ES-I3 (cell line): ENCODE results near the gene P2RX7.
A peak's percentile ranks its signal among the peaks of the same experiment; 100 is the strongest.
"Not testable (repeated sequence)": the region's sequence is repeated elsewhere in the genome, so short reads cannot be mapped to it uniquely, and the experiment has no call there.

ENCODE experiments used
- H3K36me3 ChIP-seq: 2 replicates; pipeline ENCODE4 v1.6.1; 2013; ENCODE audit warnings: mild to moderate bottlenecking, low read length, control low read depth, moderate library complexity; ENCODE audit not compliant: insufficient read depth
- H3K4me1 ChIP-seq: 2 replicates; pipeline ENCODE4 v1.6.1; 2013; ENCODE audit warnings: mild to moderate bottlenecking, control low read depth, low read length; ENCODE audit not compliant: insufficient read depth
- H3K9ac ChIP-seq: 2 replicates; pipeline ENCODE4 v1.6.1; 2013; ENCODE audit warnings: low read depth, mild to moderate bottlenecking, low read length, moderate library complexity
- H3K9me3 ChIP-seq: 2 replicates; pipeline ENCODE4 v1.6.1; 2013; ENCODE audit warnings: mild to moderate bottlenecking, low read length, moderate library complexity; ENCODE audit not compliant: control insufficient read depth, insufficient read depth

The P2RX7 gene

GRCh38 chr12:121186826-121187225 lies 54.1 kb downstream of the P2RX7 start:
- H3K36me3 ChIP-seq, result no peaks in the 10 kb centered on the region
- H3K4me1 ChIP-seq, result 0 out of 2 replicates have a peak, but pooled peaks cover 3% of the 10 kb centered on the region
- no peak overlapping the region for H3K9ac ChIP-seq
- H3K9me3 ChIP-seq, result no peaks in the 10 kb centered on the region

- no peak overlapping the region for H3K9ac ChIP-seq
- 0 out of 2 replicates have a peak, but pooled peaks cover 3% of the 10 kb centered on the region for H3K4me1 ChIP-seq
- H3K36me3 ChIP-seq, result no peaks in the 10 kb centered on the region
- no peaks in the 10 kb centered on the region for H3K9me3 ChIP-seq
Measured at GRCh38 chr12:121187501-121187900, 54.8 kb downstream of the P2RX7 start.

- Histone ChIP-seq H3K9me3 (no peaks in the 10 kb centered on the region), H3K4me1 (0 out of 2 replicates have a peak, but pooled peaks cover 3% of the 10 kb centered on the region), H3K9ac (no peak overlapping the region), H3K36me3 (no peaks in the 10 kb centered on the region)
Measured at GRCh38 chr12:121188227-121188626, 55.6 kb downstream of the P2RX7 start.

DNA sequence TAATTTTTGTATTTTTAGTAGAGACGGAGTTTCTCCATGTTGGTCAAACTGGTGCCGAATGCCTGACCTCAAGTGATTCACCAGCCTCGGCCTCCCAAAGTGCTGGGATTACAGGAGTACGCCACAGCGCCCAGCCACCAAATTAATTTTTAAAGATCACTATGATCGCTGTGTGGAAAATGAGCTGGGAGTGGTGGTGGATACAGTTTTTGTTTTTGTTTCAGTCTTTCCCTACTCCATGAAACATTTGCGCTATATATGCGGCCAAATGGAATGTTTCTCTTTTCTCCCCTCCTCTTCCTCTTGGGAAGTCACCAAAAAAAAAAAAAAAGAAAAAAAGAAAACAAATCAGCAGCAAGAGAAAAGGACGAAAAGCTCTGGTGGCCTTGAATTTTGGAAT lies 56.5 kb downstream of the P2RX7 start:
- Histone ChIP-seq H3K9ac (no peak overlapping the region), H3K4me1 (0 out of 2 replicates have a peak, but pooled peaks cover 1% of the 10 kb centered on the region), H3K36me3 (no peaks in the 10 kb centered on the region), H3K9me3 (no peaks in the 10 kb centered on the region)

DNA sequence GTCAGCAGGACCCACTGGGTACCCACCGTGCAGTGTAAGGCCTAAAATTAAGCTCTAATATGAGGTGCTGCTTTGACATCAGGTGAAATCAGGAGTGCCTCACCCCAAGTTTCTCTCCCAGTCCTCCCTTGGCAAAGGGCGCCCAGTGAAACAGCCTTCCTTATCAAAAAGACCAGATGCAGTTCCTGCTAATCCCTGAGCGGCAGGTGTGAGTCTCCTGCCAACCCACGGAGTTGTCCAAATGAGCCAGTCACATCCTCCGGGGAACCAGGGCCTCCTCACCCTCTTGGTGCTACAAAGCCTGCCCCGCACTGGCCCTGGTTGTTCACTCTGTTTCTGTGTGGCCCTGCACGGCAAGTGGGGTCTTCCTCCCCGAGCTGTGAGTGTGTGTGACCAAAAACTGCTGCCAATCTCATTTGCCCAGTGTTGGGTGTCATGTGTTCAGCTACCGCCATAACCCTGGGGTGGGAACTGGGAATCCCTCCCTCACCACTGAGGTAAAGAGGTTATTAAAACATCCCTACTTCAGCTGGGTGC lies 57.0 kb downstream of the P2RX7 start:
- Histone ChIP-seq H3K36me3 (no peaks in the 10 kb centered on the region), H3K9me3 (no peaks in the 10 kb centered on the region), H3K4me1 (no peaks in the 10 kb centered on the region), H3K9ac (no peak overlapping the region)

DNA sequence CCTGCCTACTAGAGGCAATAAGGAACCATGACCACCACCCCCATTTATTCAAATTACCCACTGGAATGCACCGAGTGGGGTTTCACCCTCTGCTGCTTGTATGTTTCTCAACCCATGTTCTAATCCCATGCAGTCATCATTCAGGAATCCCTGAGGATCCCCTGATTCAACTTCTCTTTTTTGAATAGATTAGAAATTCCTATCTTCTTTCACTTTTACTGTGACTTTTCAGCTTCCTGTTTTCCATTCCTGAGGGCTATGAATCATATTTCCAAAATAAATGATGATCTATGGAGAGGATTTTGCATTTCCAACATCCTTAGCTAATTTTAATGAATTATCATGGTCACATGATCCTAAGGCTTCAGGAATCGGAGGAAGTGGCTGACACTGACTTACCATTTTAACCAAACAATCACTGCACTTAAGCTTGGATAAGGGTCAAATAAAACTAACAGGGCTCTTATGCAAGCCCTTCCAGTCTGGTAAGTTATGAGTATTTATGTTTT lies 57.9 kb downstream of the P2RX7 start:
- no peaks in the 10 kb centered on the region for H3K36me3 ChIP-seq
- H3K4me1 ChIP-seq, result no peaks in the 10 kb centered on the region
- H3K9ac ChIP-seq, result no peak overlapping the region
- no peaks in the 10 kb centered on the region for H3K9me3 ChIP-seq

- H3K9me3 ChIP-seq, result no peaks in the 10 kb centered on the region
- no peak overlapping the region for H3K9ac ChIP-seq
- no peaks in the 10 kb centered on the region for H3K36me3 ChIP-seq
- no peaks in the 10 kb centered on the region for H3K4me1 ChIP-seq
Measured at GRCh38 chr12:121191151-121191550, 58.5 kb downstream of the P2RX7 start.

- no peak overlapping the region for H3K9ac ChIP-seq
- H3K4me1 ChIP-seq, result no peaks in the 10 kb centered on the region
- H3K9me3 ChIP-seq, result no peaks in the 10 kb centered on the region
Measured at GRCh38 chr12:121196902-121197301, 64.2 kb downstream of the P2RX7 start.

DNA sequence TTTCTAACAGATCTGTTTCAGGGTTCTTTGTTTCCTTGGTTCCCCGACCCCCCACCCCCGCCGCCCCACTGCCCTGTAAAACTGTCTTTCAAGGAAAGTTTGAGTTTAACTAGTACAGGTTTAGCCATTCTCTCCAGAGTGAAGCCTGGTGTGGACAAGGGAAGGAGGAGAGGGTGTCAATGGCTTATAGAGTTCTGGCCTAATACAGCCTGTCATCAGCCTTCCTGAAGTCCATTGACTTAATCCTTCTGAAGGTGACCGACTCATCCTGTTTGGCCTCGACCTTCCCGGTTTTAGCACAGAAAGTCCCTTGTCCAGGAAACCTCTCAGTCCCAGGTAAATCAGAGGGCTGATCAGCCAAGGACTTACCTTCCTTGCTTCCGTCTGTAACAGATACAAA lies 66.3 kb downstream of the P2RX7 start:
- H3K36me3 ChIP-seq, result no peaks in the 10 kb centered on the region
- H3K4me1 ChIP-seq, result no peaks in the 10 kb centered on the region
- H3K9me3 ChIP-seq, result no peaks in the 10 kb centered on the region
- H3K9ac ChIP-seq, result no peak overlapping the region

More at GRCh38 chr12:121196902-121197301, 64.2 kb downstream of the P2RX7 start:
- no peaks in the 10 kb centered on the region for H3K36me3 ChIP-seq

DNA sequence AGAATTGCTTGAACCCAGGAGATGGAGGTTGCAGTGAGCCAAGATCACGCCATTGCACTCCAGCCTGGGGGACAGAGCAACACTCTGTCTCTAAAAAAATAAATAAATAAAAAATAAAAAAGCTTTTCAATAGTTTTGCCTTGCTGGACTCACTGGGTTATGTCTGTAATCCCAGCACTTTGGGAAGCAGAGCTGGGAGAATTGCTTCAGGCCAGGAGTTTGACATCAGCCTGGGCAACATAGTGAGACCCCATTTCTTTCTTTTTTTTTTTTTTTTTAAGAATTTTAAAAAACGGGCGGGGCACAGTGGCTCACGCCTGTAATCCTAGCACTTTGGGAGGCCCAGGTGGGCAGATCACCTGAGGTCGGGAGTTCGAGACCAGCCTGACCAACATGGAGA lies 68.5 kb downstream of the P2RX7 start:
- not testable (repeated sequence) for H3K9me3 ChIP-seq, H3K4me1 ChIP-seq

DNA sequence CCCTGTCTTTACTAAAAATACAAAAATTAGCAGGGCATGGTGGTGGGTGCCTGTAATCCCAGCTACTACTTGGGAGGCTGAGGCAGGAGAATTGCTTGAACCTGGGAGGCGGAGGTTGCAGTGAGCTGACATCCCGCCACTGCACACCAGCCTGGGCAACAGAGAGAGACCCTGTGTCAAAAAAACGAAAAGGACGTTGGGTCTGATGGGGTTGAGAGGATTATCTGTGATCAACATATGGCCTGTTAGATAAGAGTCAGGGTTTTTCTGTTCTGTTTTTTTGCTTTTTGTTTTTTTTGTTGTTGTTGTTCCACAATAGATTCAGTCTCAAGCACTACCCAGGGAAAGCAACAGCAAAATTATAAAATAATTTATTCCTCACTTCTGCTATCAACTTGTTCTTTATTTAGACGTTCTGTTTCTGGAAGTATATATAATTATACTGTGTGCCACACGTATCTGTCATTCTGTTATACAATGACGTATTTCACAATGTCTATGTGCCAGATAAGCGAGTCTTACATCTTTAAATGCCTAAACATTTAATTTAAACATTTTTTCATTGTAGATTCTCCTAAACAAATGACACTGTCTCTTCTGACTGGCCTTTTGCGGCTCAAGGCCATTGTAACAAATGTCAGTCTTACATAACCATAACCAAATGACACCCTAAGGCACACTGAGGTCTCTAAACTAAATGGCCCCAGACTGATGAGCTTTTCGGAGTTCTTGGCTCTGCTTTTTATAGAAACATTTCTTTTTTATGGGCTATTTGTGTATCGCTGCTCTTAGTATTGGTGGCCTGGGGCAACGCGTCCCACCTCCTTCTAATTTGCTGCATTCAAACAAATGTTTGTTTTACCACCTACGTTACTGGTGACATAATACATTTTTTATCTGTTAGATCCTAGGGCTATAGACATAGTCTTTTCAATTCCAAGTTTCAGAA lies 70.0 kb downstream of the P2RX7 start:
- no peak overlapping the region for H3K9ac ChIP-seq
- no peaks in the 10 kb centered on the region for H3K36me3 ChIP-seq
- H3K4me1 ChIP-seq, result no peaks in the 10 kb centered on the region
- no peaks in the 10 kb centered on the region for H3K9me3 ChIP-seq

More for the DNA sequence above, 68.5 kb downstream of the P2RX7 start:
- H3K9ac ChIP-seq, H3K36me3 ChIP-seq: not testable (repeated sequence)

DNA sequence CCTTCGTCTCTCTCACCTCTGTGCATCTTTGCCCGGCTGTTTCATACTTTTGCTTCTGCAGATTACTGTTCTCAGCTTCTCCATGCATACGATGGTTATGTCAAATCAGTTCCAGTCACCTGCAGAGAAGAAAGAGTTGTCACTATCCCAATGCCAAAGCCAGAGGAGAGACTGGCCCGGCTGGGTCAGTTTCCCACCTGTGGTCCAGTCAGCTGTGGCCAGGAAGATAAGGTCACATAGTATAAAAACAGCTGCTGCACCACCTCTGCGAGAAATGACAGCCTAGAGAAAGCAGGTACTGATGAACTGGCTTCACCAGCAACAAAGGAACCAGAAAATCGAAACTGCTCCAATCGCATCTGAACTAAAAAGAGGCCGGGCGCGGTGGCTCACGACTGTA lies 70.8 kb downstream of the P2RX7 start:
- Histone ChIP-seq H3K9ac (no peak overlapping the region), H3K36me3 (no peaks in the 10 kb centered on the region), H3K9me3 (no peaks in the 10 kb centered on the region), H3K4me1 (no peaks in the 10 kb centered on the region)

DNA sequence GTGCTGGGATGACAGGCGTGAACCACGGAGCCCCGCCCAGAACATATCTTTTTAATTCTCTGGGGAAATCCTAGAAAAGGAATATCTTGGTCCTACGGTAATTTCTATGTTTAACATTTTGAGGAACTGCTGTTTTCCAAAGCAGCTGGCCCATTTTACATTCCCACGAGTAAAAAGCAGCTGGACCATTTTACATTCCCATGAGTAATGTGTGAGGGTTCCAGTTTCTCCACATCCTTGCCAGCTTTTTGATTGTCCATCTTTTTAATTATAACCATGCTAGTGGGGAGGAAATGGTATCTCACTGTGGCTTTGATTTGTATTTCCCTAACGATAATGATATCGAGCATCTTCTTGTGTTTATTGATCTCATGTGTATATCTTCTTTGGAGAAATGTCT lies 72.8 kb downstream of the P2RX7 start:
- no peak overlapping the region for H3K9ac ChIP-seq
- no peaks in the 10 kb centered on the region for H3K9me3 ChIP-seq
- H3K36me3 ChIP-seq, result no peaks in the 10 kb centered on the region
- H3K4me1 ChIP-seq, result no peaks in the 10 kb centered on the region

DNA sequence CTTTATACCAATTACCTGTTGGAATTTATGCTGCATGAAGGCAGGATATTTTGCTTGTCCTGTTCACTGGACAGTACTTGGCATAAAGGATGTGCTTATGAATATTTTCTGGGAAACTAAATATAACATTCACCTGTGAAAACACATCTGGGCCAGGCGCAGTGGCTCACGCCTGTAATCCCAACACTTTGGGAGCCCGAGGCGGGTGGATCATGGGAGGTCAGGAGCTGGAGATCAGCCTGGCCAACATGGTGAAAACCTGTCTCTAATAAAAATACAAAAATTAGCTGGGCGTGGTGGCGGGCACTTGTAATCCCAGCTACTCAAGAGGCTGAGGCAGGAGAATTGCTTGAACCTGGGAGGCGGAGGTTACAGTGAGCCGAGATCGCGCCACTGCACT lies 75.9 kb downstream of the P2RX7 start:
- not testable (repeated sequence) for H3K4me1 ChIP-seq, H3K9ac ChIP-seq, H3K36me3 ChIP-seq, H3K9me3 ChIP-seq

DNA sequence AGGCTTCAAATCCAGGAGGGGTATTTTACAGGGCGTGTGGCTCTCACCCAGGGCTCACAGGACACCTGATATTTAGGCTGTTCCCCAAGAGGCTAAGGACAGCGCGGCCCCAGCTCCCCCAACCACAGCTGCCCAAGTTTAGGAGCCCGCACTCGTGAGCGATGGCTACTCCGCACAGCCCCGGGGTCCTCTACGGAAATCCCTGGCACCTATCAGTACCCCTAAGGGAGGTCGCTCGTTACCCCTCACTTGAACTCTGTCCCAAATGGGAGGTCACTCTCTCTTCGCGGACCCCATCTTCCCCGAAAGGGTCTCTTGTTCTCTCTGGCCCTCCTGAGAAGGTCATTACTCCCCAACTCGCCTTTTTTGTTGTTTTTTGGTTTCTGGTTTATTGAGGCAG lies 76.5 kb downstream of the P2RX7 start:
- H3K9me3 ChIP-seq, result no peaks in the 10 kb centered on the region
- H3K36me3 ChIP-seq, result no peaks in the 10 kb centered on the region
- H3K4me1 ChIP-seq, result no peaks in the 10 kb centered on the region
- H3K9ac ChIP-seq, result peak overlapping the region; percentile 94; the same call in 1 of the 2 replicates
